ENCODE measurements around the gene NLRP1. TPM values are rescaled to one million over a fixed set of nuclear protein-coding genes. Genes with fewer than 3 reads are reported as not detected.

Gene NLRP1
- total and polyA plus RNA-seq, 7 donors, result 2.7 to 5.7 (median 3.4) TPM

- TF ChIP-seq CTCF (IDR thresholded peaks at IDR 0.05), result no peak
- Histone ChIP-seq H3K4me3 (no peak overlapping the region), H3K27ac (no peak overlapping the region), H3K4me1 (no peaks in the 10 kb centered on the region), H3K9me3 (no peaks in the 10 kb centered on the region), H3K27me3 (ENCODE audit: insufficient read depth in 3 of 3, low read length in 2 of 3) (no peaks in the 10 kb centered on the region), H3K36me3 (ENCODE audit: insufficient read depth in 1 of 2, low read depth in 1 of 2) (no peaks in the 10 kb centered on the region)
- DNase-seq (no peak), ATAC-seq (no peak)
- 83 to 92% (median 88%) methylated on average over 2 of the region's 2 CpGs for WGBS, 3 donors
- intact Hi-C loops (cut with DNase I), result no loop called here
These were observed 18.5 kb downstream of the NLRP1 start for GRCh38 chr17:5565808-5566207.

- WGBS, 3 donors, result 53 to 58% (median 58%) methylated on average over 2 of the region's 2 CpGs
- ATAC-seq (no peak), DNase-seq (no peak)
- Histone ChIP-seq H3K27ac (no peak overlapping the region), H3K4me1 (no peaks in the 10 kb centered on the region), H3K27me3 (ENCODE audit: insufficient read depth in 3 of 3, low read length in 2 of 3) (no peaks in the 10 kb centered on the region), H3K36me3 (ENCODE audit: insufficient read depth in 1 of 2, low read depth in 1 of 2) (peaks cover 0 to 7% of the 10 kb centered on the region in 2 donors), H3K9me3 (no peaks in the 10 kb centered on the region), H3K4me3 (no peak overlapping the region)
- intact Hi-C loops (cut with DNase I), result no loop called here
- no peak for TF ChIP-seq CTCF (IDR thresholded peaks at IDR 0.05)
These were observed 20.9 kb downstream of the NLRP1 start for GRCh38 chr17:5563456-5563855.

DNA sequence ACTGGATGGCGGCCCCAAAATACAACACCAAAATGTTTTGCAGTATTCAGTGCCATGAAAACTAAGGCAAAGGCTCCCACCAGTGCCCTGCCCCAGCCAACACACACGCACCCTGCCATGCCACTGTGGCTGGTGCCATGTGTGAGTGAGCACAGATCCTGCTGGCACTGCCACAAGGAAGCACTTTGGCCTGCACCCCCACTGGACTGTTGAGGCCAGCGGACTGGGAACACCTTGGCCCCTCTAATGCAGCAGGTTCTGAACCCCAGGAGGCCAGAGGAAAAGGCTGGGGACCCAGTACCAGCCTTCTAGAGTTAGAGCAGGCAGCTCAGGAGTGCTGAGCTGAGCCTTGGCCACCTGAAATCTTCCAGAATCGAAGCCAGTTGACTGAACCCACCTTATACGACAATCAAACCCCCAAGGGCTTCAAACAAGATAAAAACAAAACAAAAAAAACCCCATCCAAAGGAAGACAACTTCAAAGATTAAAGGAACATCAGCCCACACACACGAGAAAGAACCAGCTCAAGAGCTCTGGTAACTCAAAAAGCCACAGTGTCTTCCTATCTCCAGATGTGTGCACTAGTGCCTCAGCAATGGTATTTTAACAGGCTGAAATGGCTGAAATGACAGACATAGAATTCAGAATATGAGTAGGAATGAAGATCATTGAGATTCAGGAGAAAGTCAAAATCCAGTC lies 21.5 kb downstream of the NLRP1 start:
- Histone ChIP-seq H3K9me3 (no peaks in the 10 kb centered on the region), H3K27ac (no peak overlapping the region), H3K36me3 (ENCODE audit: insufficient read depth in 1 of 2, low read depth in 1 of 2) (peaks cover 0 to 7% of the 10 kb centered on the region in 2 donors), H3K4me1 (no peaks in the 10 kb centered on the region), H3K4me3 (no peak overlapping the region), H3K27me3 (ENCODE audit: insufficient read depth in 3 of 3, low read length in 2 of 3) (no peaks in the 10 kb centered on the region)
- WGBS, 3 donors, result 85 to 88% (median 85%) methylated on average over 6 of the region's 6 CpGs
- TF ChIP-seq CTCF (IDR thresholded peaks at IDR 0.05), result no peak
- DNase-seq, result no peak
- ATAC-seq, result no peak
- intact Hi-C loops (cut with DNase I), result no loop called here

- no peak for TF ChIP-seq CTCF (IDR thresholded peaks at IDR 0.05)
- Histone ChIP-seq H3K27me3 (ENCODE audit: insufficient read depth in 3 of 3, low read length in 2 of 3) (no peaks in the 10 kb centered on the region), H3K4me3 (no peak overlapping the region), H3K4me1 (no peaks in the 10 kb centered on the region), H3K9me3 (no peaks in the 10 kb centered on the region), H3K36me3 (ENCODE audit: insufficient read depth in 1 of 2, low read depth in 1 of 2) (peaks cover 0 to 7% of the 10 kb centered on the region in 2 donors), H3K27ac (no peak overlapping the region)
- no peak for DNase-seq
- 85 to 90% (median 87%) methylated on average over 14 of the region's 14 CpGs for WGBS, 3 donors
- ATAC-seq, result no peak
- intact Hi-C loops (cut with DNase I), result no loop called here
These were observed 22.4 kb downstream of the NLRP1 start for GRCh38 chr17:5561736-5562571.

All from psoas muscle (tissue), 8 donors.